GM18861 (cell line): ENCODE data around the gene CSTPP1.
"Not testable (repeated sequence)": the region's sequence is repeated elsewhere in the genome, so short reads cannot be mapped to it uniquely, and the experiment has no call there.

Source experiments
- ATAC-seq: cut with Tn5 transposase; IDR thresholded peaks from one replicate; pipeline ENCODE4 v1.9.1; 2021; ENCODE audit not compliant: unreplicated experiment

CSTPP1 gene

GRCh38 chr11:46912526-46913150, 23.9 kb upstream of the CSTPP1 start:
- no peak for ATAC-seq

GRCh38 chr11:46913484-46913883, 23.1 kb upstream of the CSTPP1 start:
- no peak for ATAC-seq

DNA sequence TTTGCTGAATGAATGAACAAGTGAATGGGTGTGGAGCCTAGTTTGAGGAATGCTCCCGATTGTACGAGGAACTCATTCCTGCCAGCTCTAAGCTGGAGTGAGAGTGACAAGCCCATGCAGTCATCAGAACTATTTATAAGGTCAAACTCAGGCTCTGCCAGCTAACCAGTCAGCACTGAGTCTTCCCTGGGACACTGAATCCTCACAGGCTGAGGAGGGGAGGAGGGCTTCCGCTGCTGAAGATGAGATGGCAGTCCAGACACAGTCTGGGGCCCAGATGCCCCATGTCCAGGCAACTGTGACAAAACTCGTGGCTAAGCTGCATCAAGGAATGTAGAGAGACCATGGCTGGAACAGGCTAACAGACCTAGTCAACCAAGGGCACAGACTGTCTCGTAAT, 22.2 kb upstream of the CSTPP1 start:
- ATAC-seq: no peak

DNA sequence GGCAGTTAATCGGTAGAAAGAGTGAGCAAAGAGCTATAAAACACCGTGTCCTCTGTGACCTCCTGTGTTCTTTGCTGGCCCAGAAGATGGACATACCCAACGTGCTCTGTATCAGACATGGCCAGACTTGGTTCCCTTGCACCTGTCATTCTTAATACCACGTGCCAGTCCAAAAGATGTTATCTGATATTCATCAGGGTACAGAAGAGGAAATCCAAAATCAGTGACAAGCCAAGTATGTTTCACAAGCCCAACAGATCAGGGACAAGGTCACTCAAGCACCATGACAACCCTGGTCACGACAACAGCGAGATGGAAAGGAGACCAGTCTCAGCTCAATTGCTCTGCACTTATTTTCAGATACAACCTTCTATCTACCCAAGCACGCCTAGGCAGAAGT, 21.7 kb upstream of the CSTPP1 start:
- no peak for ATAC-seq

DNA sequence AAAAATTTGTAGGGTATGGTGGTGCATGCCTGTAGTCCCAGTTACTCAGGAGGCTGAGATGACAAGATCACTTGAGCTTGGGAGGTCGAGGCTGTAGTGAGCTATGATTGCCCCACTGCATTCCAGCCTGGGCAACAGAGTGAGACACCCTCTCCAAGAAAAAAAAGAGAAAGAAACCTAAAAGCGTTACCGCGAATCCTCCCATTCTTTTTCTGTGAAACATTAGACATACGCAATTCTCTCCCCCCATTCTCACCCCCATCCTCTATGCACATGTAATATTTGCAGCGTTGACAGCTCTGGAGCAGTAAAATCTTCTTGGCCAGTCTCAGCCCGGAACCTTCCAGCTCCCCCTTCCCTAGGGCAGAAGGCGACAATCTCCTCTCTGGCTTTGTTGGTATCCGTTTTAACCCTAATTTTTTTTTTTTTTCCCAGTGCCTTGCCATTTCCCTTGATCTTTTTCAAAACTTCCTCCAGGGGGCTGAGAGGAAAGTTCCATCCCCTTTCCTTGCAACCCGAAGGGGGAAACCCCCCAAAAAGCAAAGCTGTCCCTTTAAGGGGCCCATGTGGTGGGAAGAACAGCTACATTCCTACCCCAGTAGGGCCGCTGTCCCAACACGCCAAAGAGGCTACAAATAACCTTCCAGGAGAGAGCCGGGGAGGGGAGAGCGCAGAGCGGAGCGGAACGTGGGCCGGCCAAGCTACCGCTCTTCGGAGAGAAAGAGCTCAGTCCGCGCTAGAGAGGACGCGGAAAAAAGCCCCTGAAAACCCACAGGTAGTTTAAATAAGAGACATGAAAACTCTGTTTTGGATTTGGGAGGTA, 20.1 kb upstream of the CSTPP1 start:
- ATAC-seq: no peak

DNA sequence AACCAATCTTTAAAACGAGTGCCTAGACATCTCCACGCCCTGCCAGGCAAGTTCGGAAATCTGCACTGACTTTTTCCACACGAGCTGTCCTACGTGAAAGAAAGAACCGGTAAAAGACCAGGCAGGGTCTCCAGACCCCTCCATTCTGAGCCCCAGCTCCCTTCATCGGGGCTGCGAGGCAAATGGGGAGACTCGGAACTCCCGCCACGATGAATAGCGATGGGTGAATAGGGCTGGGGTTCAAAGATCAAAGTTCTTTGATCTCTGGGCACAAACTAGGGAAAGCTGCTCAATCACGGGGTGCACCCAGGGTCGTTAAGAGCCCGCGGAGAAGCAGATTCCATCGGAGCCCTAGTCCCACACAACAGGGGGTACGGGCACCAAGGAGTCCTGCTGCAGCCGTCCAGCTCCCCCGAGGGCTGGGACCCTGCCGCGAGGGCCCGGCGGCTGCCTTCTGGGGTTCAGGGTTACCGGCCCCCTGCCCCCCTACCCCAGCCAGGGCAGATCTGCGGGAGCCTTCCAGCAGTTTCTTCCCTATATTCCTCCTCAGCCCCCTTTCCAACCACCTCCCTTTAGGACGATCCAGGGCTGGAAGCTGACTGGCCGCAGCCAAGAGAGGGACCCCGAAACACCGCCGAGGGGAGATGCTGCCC, 19.3 kb upstream of the CSTPP1 start:
- ATAC-seq: no peak

GRCh38 chr11:46917762-46918082, 18.8 kb upstream of the CSTPP1 start:
- no peak for ATAC-seq

GRCh38 chr11:46918083-46918787, 18.3 kb upstream of the CSTPP1 start, which contains the start of gene LRP4:
TSS of gene LRP4 (minus strand) at chr11:46918550. CDS start at chr11:46918379, 171 bp downstream.
- no peak for ATAC-seq

GRCh38 chr11:46918788-46919513, 17.6 kb upstream of the CSTPP1 start:
- no peak for ATAC-seq

DNA sequence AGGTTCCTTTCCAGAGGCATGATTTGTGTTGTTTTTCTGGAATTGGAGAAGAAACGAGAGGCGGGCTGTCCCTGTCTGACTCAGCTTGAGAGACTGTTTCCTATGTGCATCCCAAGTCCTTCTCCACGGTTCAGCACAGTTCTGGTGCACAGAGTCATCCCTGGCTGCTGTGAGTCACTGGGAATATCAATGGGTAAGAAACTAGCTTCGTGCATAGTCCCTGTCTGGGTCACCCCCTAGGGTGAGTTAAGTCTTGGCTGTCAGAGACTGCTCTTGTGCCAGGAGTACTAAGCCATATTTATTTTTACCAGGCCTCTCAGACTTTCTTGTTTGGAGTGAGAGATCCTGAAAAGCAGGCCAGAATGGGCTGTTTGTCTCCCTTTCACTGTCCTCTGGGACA, 15.8 kb upstream of the CSTPP1 start:
- no peak for ATAC-seq

DNA sequence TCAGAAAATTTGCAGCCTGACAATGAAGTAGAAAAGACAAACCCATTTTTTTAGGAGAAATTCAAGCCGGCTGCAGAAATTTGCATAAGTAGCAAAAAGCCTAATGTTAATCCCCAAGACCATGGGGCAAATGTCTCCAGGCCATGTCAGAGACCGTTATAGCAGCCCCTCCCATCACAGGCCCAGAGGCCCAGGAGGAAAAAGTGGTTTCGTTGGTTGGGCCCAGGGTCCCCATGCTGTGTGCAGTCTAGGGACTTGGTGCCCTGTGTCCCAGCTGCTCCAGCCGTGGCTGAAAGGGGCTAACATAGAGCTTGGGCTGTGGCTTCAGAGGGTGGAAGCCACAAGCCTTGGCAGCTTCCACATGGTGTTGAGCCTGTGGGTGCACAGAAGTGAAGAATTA, 8.6 kb upstream of the CSTPP1 start:
- ATAC-seq: not testable (repeated sequence)

DNA sequence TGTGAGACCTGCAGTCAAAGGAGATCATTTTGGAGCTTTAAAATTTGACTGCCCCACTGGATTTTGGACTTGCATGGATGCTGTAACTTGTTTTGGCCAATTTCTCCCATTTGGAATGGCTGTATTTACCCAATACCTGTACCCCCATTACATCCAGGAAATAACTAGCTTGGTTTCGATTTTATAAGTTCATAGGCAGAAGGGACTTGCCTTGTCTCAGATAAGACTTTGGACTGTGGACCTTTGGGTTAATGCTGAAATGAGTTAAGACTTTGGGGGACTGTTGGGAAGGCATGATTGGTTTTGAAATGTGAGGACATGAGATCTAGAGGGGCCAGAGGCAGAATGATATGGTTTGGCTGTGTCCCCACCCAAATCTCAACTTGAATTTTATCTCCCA, 7.9 kb upstream of the CSTPP1 start:
- not testable (repeated sequence) for ATAC-seq

DNA sequence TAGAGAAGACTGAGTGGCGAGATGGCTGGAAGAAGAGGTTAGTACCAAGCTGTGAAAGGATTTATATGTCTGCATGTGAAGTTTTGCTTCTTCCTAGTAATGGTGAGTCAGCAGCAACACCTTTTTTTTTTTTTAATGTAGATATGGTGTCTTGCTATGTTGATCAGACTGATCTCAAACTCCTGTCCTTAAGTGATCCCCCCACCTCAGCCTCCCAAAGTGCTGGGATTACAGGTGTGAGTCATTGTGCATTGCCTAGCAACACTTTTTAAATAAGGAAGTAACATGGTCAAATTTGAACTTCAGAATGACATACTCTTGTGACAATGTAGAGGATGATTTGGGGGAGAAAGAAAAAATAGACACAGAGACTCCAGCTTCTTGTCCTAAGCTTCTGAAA, 6.5 kb upstream of the CSTPP1 start:
- no peak for ATAC-seq

GRCh38 chr11:46942172-46942571, 5.6 kb downstream of the CSTPP1 start:
- ATAC-seq: no peak

DNA sequence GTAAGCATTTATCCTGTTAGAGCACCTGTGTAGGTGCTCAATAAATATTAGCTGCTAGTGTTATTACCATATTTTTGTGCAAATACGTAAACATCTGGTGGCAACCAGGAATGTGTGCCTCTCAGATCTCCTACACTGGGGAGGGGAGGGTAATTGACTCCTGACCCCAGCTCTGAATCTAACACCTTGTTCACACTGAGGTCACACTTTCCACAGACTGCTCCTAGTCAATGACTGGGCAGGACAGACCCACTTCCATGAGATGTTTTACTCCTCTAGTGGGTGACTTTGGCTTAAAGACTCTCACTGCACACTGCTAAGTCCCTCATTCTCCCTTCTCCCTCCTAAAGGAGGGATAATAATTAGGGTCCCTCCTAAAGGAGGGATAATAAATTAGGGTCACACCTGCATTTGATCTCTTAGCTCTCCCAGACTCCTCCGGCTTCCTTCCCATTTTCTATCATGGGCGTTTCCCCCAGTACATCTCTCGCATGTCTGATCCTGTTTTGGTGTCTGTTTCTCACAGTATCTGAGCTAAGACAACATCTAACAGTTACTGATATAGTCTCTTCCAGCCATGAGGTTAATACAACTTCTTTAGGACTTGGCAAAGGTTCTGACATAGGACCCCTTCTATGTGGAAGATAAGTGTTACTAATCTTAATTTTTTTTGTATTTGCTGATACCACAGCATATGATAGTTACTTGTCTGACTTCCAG, 8.0 kb downstream of the CSTPP1 start:
- no peak for ATAC-seq

DNA sequence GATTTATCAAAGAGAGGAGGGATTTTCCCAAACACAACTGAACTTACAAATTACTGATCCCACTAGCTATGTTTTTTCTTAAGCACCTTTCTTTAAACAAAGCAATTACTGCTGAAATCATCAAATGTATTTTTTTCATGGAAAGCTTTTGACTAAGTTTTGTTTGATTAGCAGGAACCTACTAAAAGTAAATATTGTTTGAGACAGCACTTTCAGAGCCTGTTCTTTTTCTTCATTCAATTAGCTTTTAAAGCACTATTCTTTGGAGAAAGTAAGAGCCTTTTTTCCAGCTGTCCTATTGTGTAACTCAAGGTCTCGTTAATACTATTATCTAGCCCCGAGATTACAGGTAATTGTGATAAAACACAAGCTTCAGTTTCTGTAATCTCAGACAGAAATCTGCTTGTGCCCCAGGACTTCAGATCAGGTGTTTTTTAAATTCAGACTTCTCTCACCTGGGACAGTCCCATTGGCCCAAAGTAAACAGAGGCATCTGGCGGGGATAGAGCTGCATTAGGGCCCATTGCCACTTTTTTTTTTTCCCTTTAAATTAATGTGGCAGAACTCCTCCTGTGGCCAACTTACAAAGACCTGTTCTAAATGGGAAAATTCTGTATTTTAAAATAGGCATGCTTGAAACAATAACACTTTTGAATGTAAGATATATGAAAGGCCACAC, 11.0 kb downstream of the CSTPP1 start:
- ATAC-seq: no peak

GRCh38 chr11:46948378-46949131, 12.0 kb downstream of the CSTPP1 start:
- no peak for ATAC-seq

- ATAC-seq: no peak
Measured at GRCh38 chr11:46949297-46949696, 12.7 kb downstream of the CSTPP1 start.

- no peak for ATAC-seq
Measured at GRCh38 chr11:46951864-46952263, 15.3 kb downstream of the CSTPP1 start.
